ENCODE measurements around the gene TTC7B. TPM values are rescaled to one million over a fixed set of nuclear protein-coding genes. Genes with fewer than 3 reads are reported as not detected.

TTC7B gene
- total and polyA plus RNA-seq, 2 experiments from 2014 or later: 7.9 to 28.6 TPM

GRCh38 chr14:90815572-90815821, 733 bp downstream of the TTC7B start:
- Histone ChIP-seq H4K20me1 (replicated peaks; ENCODE audit: insufficient read depth) (no peaks in the 10 kb centered on the region; the same call in 1 of the 2 replicates), H3K4me3 (peak overlapping the region; percentile 69), H3K4me1 (ENCODE audit: insufficient read depth) (peaks cover 13% of the 10 kb centered on the region), H3K9me2 (ENCODE audit: insufficient read depth) (no peaks in the 10 kb centered on the region), H3K36me3 (ENCODE audit: insufficient read depth) (no peaks in the 10 kb centered on the region), H3K27me3 (ENCODE audit: insufficient read depth) (peaks cover 14% of the 10 kb centered on the region), H3K27ac (ENCODE audit: low read depth) (no peak overlapping the region), H3F3A (replicated peaks; ENCODE audit: low read depth) (no peaks in the 10 kb centered on the region), H3K4me2 (peak overlapping the region; percentile 90), H2AFZ (peak overlapping the region; percentile 96), H3K79me2 (replicated peaks; ENCODE audit: insufficient read depth) (peaks cover 3% of the 10 kb centered on the region)
- Mint-ChIP-seq H3K4me3 (peak overlapping the region; percentile 72), H3K9me3 (no peaks in the 10 kb centered on the region), H3K27me3 (ENCODE audit: insufficient read depth, low read depth, poor library complexity) (peaks cover 17% of the 10 kb centered on the region), H3K36me3 (ENCODE audit: low read depth) (no peaks in the 10 kb centered on the region), H3K27ac (no peak overlapping the region), H3K4me1 (peaks cover 8% of the 10 kb centered on the region)
- DNase-seq (ENCODE audit: low spot score): no peak
- TF ChIP-seq STAT1 (IDR thresholded peaks at IDR 0.05; ENCODE audit: unreplicated experiment) (no peak), CTCF (conservative IDR thresholded peaks at IDR 0.05; ENCODE audit: low read depth in 2 of 2) (no peak), NANOG (IDR thresholded peaks at IDR 0.05; ENCODE audit: borderline replicate concordance) (no peak), JUNB (IDR thresholded peaks at IDR 0.05; ENCODE audit: unreplicated experiment) (no peak), REST (IDR thresholded peaks at IDR 0.05; ENCODE audit: unreplicated experiment) (no peak), ZNF462 (CRISPR knock-in tag; IDR thresholded peaks at IDR 0.05) (no peak), EZH2phosphoT487 (IDR thresholded peaks at IDR 0.05; ENCODE audit: unreplicated experiment) (no peak), ETS1 (IDR thresholded peaks at IDR 0.05) (no peak), ZNF331 (CRISPR knock-in tag; IDR thresholded peaks at IDR 0.05; ENCODE audit: low read depth) (no peak), CREB1 (CRISPR knock-in tag; IDR thresholded peaks at IDR 0.05; ENCODE audit: low read depth) (no peak), EZH2 (IDR thresholded peaks at IDR 0.05; ENCODE audit: low read depth, unreplicated experiment) (no peak), ZNF114 (CRISPR knock-in tag; IDR thresholded peaks at IDR 0.05) (no peak)
- ATAC-seq: no peak; the same call in 2 of the 3 replicates

Data from GM23338 (cell line).